ENCODE measurements around the gene SOCS1. TPM values are rescaled to one million over a fixed set of nuclear protein-coding genes. Genes with fewer than 3 reads are reported as not detected.

Gene SOCS1
- total RNA-seq, 1 donor from 2014 or later, result 11.1 TPM

DNA sequence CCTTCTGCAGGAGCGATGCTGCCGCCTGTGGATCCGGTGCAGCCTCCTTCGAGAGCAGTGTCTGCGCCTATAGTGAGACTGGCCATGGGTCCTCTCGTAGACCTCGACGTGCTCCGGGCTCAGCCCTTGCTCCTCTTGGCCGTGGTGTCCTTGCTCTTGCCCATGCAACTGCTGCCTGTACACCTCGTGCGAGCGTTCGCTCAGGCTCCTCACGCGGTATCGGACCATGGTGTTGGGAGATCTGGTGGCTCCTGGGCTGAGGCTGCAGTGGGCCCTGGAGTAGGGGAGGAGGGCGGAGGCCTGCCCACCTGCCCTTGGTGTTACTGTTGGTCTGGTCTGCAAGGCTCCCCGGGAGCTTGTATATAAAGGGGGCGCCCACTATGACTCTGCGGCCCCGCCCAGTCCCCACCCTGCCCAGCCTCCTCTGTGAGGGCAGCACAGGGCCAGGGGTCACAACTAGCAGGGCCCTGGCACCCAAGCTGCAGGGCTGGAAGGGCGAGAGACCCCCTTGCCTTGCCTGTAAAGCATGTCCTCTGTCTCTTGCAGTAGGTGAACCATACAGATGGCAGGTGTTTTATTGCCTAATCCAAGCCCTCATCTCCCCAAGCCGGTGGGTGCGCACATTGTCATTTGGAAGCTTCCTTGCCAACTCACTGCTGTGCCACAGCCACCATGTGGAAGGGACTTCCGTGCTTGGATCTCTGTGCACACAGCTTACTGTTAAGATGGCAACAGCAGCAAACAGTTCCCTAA, 20.3 kb upstream of the SOCS1 start, which contains the start of gene PRM2:
Gene PRM2, minus strand, starts transcription at position 338 of the 753 bp plus-strand sequence. Its CDS starts 110 bp downstream, at position 228.
- Mint-ChIP-seq H3K27ac (ENCODE audit: unreplicated experiment) (no peak within 1 kb of the TSS), H3K4me1 (ENCODE audit: low read depth, unreplicated experiment) (peaks cover 2% of the 10 kb centered on the region), H3K36me3 (ENCODE audit: unreplicated experiment) (no peaks in the 10 kb centered on the region), H3K4me3 (ENCODE audit: unreplicated experiment) (no peak within 1 kb of the TSS), H3K9me3 (ENCODE audit: unreplicated experiment) (no peaks in the 10 kb centered on the region), H3K27me3 (ENCODE audit: unreplicated experiment) (peaks cover 2% of the 10 kb centered on the region)
- no peak for DNase-seq
- TF ChIP-seq, protein P1, sequence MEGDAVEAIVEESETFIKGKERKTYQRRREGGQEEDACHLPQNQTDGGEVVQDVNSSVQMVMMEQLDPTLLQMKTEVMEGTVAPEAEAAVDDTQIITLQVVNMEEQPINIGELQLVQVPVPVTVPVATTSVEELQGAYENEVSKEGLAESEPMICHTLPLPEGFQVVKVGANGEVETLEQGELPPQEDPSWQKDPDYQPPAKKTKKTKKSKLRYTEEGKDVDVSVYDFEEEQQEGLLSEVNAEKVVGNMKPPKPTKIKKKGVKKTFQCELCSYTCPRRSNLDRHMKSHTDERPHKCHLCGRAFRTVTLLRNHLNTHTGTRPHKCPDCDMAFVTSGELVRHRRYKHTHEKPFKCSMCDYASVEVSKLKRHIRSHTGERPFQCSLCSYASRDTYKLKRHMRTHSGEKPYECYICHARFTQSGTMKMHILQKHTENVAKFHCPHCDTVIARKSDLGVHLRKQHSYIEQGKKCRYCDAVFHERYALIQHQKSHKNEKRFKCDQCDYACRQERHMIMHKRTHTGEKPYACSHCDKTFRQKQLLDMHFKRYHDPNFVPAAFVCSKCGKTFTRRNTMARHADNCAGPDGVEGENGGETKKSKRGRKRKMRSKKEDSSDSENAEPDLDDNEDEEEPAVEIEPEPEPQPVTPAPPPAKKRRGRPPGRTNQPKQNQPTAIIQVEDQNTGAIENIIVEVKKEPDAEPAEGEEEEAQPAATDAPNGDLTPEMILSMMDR (IDR thresholded peaks at IDR 0.05; ENCODE audit: partially characterized antibody, unreplicated experiment), result no peak

DNA sequence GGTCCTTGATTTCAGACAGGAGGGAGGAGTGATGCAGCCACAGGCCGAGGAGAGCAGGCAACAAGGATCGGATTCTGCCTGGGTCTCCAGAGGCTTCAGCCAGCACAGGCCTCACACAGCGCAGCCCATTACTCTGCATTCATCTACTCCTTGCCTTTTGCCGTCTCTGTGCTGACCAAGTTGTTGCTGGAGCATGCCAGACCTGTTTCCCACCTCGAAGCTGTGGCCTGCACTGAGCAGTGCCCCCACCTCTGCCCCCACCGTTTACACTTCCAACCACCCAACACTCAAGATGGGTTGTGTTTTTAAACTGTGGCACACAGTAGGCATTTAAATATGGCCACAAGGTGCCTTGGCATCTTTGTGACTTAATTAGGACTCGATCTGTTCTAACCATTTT, 19.0 kb upstream of the SOCS1 start:
- Mint-ChIP-seq H3K4me1 (ENCODE audit: low read depth, unreplicated experiment) (peaks cover 2% of the 10 kb centered on the region), H3K27ac (ENCODE audit: unreplicated experiment) (no peak overlapping the region), H3K27me3 (ENCODE audit: unreplicated experiment) (peaks cover 2% of the 10 kb centered on the region), H3K4me3 (ENCODE audit: unreplicated experiment) (no peak overlapping the region), H3K36me3 (ENCODE audit: unreplicated experiment) (no peaks in the 10 kb centered on the region), H3K9me3 (ENCODE audit: unreplicated experiment) (peaks cover 1% of the 10 kb centered on the region)
- TF ChIP-seq, protein P1 (IDR thresholded peaks at IDR 0.05; ENCODE audit: partially characterized antibody, unreplicated experiment), result no peak
- DNase-seq, result no peak

DNA sequence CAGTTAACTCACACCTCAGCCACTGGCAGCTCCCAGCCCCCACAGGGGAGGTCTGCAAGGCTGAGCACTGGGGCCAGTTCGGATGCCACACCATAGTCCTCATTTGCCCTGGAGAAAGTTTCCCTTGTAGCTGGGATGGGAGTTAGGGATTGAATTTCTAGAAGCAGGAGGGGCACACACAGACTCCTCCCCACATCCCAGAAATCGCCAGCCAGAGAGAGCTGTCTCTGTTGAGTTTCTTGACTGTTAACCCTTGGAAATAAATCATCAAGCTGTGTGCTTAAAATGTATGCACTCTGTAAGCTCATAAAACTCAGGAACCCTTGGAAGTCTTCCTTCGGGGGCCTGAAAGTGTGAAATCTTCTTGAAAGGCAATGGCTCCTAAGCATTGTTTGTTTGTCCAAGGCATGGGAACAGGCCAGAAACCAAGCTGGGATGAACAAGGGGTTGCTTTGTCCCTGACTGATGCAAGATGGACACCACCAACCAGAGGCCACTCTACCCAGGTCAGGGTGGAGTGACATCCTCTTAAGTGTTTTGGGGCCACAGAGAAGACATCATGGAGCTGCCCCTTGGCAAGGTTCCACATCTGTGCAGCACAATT, 17.8 kb upstream of the SOCS1 start:
- Mint-ChIP-seq H3K4me3 (ENCODE audit: unreplicated experiment) (no peak overlapping the region), H3K27me3 (ENCODE audit: unreplicated experiment) (peaks cover 4% of the 10 kb centered on the region), H3K36me3 (ENCODE audit: unreplicated experiment) (no peaks in the 10 kb centered on the region), H3K9me3 (ENCODE audit: unreplicated experiment) (peaks cover 1% of the 10 kb centered on the region), H3K4me1 (ENCODE audit: low read depth, unreplicated experiment) (peaks cover 2% of the 10 kb centered on the region), H3K27ac (ENCODE audit: unreplicated experiment) (no peak overlapping the region)
- no peak for DNase-seq
- TF ChIP-seq, protein P1 (IDR thresholded peaks at IDR 0.05; ENCODE audit: partially characterized antibody, unreplicated experiment), result no peak

DNA sequence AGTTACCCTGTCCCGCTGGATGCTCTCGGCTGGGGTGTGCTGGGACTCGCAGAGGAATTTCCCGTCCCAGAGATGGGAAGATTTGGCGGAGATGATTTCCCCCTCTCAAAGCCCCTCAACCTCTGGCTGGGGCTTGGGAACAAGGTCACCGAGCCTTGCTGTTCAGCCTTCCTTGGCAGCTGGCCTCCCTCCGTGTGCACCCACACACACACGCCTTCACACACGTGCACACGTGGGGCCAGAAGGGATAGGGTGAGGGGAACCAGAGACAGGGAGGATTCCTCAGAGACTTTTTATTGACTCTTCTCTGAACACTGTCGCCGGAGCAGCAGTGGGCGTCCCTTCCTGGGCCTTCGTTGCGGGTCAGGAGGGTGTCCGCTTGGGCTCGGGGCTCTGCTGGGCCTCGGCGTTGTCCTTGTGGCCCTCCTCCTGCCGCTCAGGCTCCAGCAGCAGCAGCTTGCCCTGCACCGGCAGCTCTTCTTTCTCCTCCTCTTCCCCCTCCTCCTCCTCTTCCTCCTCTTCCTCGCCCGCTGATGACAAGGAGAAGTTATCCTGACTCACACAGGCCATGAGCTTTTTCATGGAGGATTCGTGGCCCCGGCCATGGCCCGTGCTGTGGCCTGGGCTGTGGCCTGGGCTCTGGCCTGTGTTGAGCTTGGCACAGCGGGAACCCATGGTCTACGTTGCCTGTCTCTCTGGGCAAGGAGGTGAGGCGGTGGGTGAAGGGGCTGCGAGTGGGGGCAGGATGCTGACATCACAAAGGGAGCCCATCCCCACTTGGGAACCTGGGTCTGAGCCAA, 17.1 kb upstream of the SOCS1 start, which contains the start of gene PRM3:
Gene PRM3, minus strand, starts transcription at position 709 of the 800 bp plus-strand sequence. Its CDS starts 34 bp downstream, at position 675.
- Mint-ChIP-seq H3K27ac (ENCODE audit: unreplicated experiment) (no peak within 1 kb of the TSS), H3K4me1 (ENCODE audit: low read depth, unreplicated experiment) (peaks cover 2% of the 10 kb centered on the region), H3K36me3 (ENCODE audit: unreplicated experiment) (no peaks in the 10 kb centered on the region), H3K4me3 (ENCODE audit: unreplicated experiment) (no peak within 1 kb of the TSS), H3K27me3 (ENCODE audit: unreplicated experiment) (peaks cover 4% of the 10 kb centered on the region), H3K9me3 (ENCODE audit: unreplicated experiment) (peaks cover 1% of the 10 kb centered on the region)
- TF ChIP-seq, protein P1 (IDR thresholded peaks at IDR 0.05; ENCODE audit: partially characterized antibody, unreplicated experiment), result no peak
- DNase-seq, result no peak
